ENCODE data around the gene TLCD3B. TPM values are rescaled to one million over a fixed set of nuclear protein-coding genes. Genes with fewer than 3 reads are reported as not detected.

TLCD3B gene
- total and polyA plus RNA-seq, 2 of the 4 experiments (the other 2 are of a cell fraction), result 0.19 TPM; not detected in 1

GRCh38 chr16:30031477-30031918 lies 427 bp upstream of the TLCD3B start:
- no TSS peak for BruUV-seq (replicated peaks)

More at GRCh38 chr16:30031477-30031918, 427 bp upstream of the TLCD3B start:
- no peak overlapping the region for H3K4me2 ChIP-seq (ENCODE audit: low read depth, low read length)
- H3K14ac ChIP-seq (replicated peaks; ENCODE audit: low read depth, low read length), result no peak overlapping the region
- no peaks in the 10 kb centered on the region for H3K9me1 ChIP-seq (ENCODE audit: insufficient read depth, low read length)
- peaks cover 63% of the 10 kb centered on the region for H3K27me3 ChIP-seq (ENCODE audit: control insufficient read depth, insufficient read depth, low read length)
- H4K5ac ChIP-seq (ENCODE audit: low read depth, low read length), result no peak overlapping the region
- ChIA-PET CTCF (interaction anchor here (1.3 to 1.4 kb wide), 2 partner anchors 10 to 17 kb away, joined by 4 to 6 read pairs; no protein-coding TSS in a partner anchor), POLR2A (ENCODE audit: unreplicated experiment) (no interaction called here)
- H3K18ac ChIP-seq (ENCODE audit: low read depth, low read length), result no peak overlapping the region
- H4K8ac ChIP-seq (ENCODE audit: low read depth in 2 of 2, low read length in 2 of 2), result no peak overlapping the region
- no peak overlapping the region for H3K27ac ChIP-seq (ENCODE audit: insufficient read depth, low read length)
- in situ Hi-C loops (cut with MboI; ENCODE audit: low sequenced_read_pairs) (no loop called here), dilution Hi-C loops (cut with HindIII; ENCODE audit: low sequenced_read_pairs, unreplicated experiment) (no loop called here), intact Hi-C loops (cut with micrococcal nuclease) (no loop called here)
- no peak overlapping the region for H2BK5ac ChIP-seq (ENCODE audit: low read depth, low read length, poor library complexity, severe bottlenecking)
- no peak overlapping the region for H2BK15ac ChIP-seq (ENCODE audit: low read depth, low read length)
- H2AK5ac ChIP-seq (ENCODE audit: low read depth, low read length), result no peak overlapping the region
- H3K23ac ChIP-seq (ENCODE audit: low read depth, low read length), result no peak overlapping the region
- DNase-seq, result no peak
- H3K4me3 ChIP-seq (ENCODE audit: insufficient read depth, low read depth, low read length), result no peak overlapping the region
- H4K20me1 ChIP-seq (ENCODE audit: insufficient read depth, low read length), result peaks cover 9% of the 10 kb centered on the region; the same call in 1 of the 2 replicates
- H3K9me3 ChIP-seq (ENCODE audit: control insufficient read depth, insufficient read depth, low read length), result no peaks in the 10 kb centered on the region
- H3K56ac ChIP-seq (ENCODE audit: extremely low read depth, insufficient read depth, low read length), result no peak overlapping the region
- no peak overlapping the region for H3K9ac ChIP-seq (ENCODE audit: low read depth, low read length)
- H3K4me1 ChIP-seq (ENCODE audit: control insufficient read depth, insufficient read depth, low read length), result no peaks in the 10 kb centered on the region
- H4K91ac ChIP-seq (ENCODE audit: insufficient read depth, low read depth, low read length), result no peak overlapping the region
- no CpG with 5 or more reads among the region's 11 CpGs for WGBS, 2 experiments (ENCODE audit: extremely low coverage in 2 of 2, insufficient read length in 1 of 2)
- H2BK120ac ChIP-seq (ENCODE audit: low read depth, low read length), result no peak overlapping the region
- H2AK9ac ChIP-seq (replicated peaks; ENCODE audit: low read depth, low read length, poor library complexity), result no peak overlapping the region
- no peak for ATAC-seq (ENCODE audit: low read depth)
- H3K79me1 ChIP-seq (ENCODE audit: low read depth in 1 of 2, low read length in 2 of 2), result no peaks in the 10 kb centered on the region
- no peak overlapping the region for H3K4ac ChIP-seq (ENCODE audit: low read depth, low read length)
- H2BK20ac ChIP-seq (ENCODE audit: low read depth, low read length), result no peak overlapping the region
- TF ChIP-seq CTCF (conservative IDR thresholded peaks at IDR 0.05; ENCODE audit: low read depth, low read length), result no peak
- no peak for TF ChIP-seq SMC3 (IDR thresholded peaks at IDR 0.05; ENCODE audit: low read depth, low read length)
- TF ChIP-seq RCOR1 (IDR thresholded peaks at IDR 0.05; ENCODE audit: insufficient replicate concordance, low read length), result no peak
- no peak for TF ChIP-seq MAZ (IDR thresholded peaks at IDR 0.05; ENCODE audit: borderline replicate concordance, low read depth, low read length)
- no peak for TF ChIP-seq CHD1 (IDR thresholded peaks at IDR 0.05; ENCODE audit: low read depth, low read length)
- no peak for TF ChIP-seq RFX5 (IDR thresholded peaks at IDR 0.05; ENCODE audit: low read depth, low read length)
- no peak for TF ChIP-seq RAD21 (IDR thresholded peaks at IDR 0.05; ENCODE audit: low read length)
- no peak for TF ChIP-seq FOS (IDR thresholded peaks at IDR 0.05; ENCODE audit: low read depth, low read length)
- no peak for TF ChIP-seq CEBPB (IDR thresholded peaks at IDR 0.05; ENCODE audit: low read depth, low read length)
- no peak for TF ChIP-seq MAFK (IDR thresholded peaks at IDR 0.05; ENCODE audit: low read depth, low read length)
- no peak for TF ChIP-seq MXI1 (IDR thresholded peaks at IDR 0.05; ENCODE audit: borderline replicate concordance, low read depth, low read length)
- no peaks in the 10 kb centered on the region for H3K36me3 ChIP-seq (ENCODE audit: control insufficient read depth, insufficient read depth, low read length)
- H2AFZ ChIP-seq (replicated peaks; ENCODE audit: low read length, poor library complexity), result peak overlapping the region; percentile 32
